Mononuclear cell (primary cell): Measurements from ENCODE around the gene TRPM2. TPM values are rescaled to one million over a fixed set of nuclear protein-coding genes. Genes with fewer than 3 reads are reported as not detected.

Source experiments
- H3K27me3 ChIP-seq: 2 replicates; pipeline ENCODE4 v1.6.0; 2011; ENCODE audit warnings: low read length, control low read depth; ENCODE audit not compliant: insufficient read depth
- H3K4me1 ChIP-seq: 2 replicates; pipeline ENCODE4 v1.5.1; 2011; ENCODE audit warnings: mild to moderate bottlenecking, low read length, control low read depth; ENCODE audit not compliant: insufficient read depth
- H3K4me3 ChIP-seq: 2 replicates; pipeline ENCODE4 v1.5.1; 2011; ENCODE audit warnings: mild to moderate bottlenecking, low read length, moderate library complexity
- H3K9me3 ChIP-seq: 2 replicates; pipeline ENCODE4 v1.5.1; 2011; ENCODE audit warnings: low read depth, mild to moderate bottlenecking, control low read depth, low read length
- total RNA-seq: library from RNA; depleted of rRNA; stranded (reverse); fragments of >200 nt; gene quantifications from one replicate; pipeline ENCODE4 v1.2.3, GENCODE V29; 2012

Gene TRPM2
- total RNA-seq, 1 donor, result 2.2 TPM

DNA sequence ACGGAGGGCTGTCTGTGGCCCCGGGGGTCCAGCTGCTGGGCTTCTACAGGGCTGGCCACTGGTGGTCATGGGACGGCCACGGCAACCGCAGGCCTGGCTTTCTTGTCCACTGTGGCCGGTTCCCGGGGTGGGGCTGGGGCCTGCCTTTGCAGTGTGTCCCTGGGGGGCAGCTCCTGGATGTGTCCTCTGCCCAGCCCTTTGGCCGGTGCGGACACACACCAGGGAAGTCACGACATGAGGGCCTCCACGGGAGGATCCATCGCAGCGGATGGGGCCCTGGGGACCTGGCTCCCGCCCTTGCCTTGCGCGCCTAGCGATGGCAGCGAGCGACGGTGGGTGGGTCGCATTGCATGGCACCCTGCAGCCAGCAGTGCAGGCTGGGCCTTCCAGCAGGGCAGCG is 35.5 kb upstream of the TRPM2 start:
- Histone ChIP-seq H3K4me1 (no peaks in the 10 kb centered on the region), H3K27me3 (no peaks in the 10 kb centered on the region), H3K9me3 (no peaks in the 10 kb centered on the region), H3K4me3 (no peak overlapping the region)

DNA sequence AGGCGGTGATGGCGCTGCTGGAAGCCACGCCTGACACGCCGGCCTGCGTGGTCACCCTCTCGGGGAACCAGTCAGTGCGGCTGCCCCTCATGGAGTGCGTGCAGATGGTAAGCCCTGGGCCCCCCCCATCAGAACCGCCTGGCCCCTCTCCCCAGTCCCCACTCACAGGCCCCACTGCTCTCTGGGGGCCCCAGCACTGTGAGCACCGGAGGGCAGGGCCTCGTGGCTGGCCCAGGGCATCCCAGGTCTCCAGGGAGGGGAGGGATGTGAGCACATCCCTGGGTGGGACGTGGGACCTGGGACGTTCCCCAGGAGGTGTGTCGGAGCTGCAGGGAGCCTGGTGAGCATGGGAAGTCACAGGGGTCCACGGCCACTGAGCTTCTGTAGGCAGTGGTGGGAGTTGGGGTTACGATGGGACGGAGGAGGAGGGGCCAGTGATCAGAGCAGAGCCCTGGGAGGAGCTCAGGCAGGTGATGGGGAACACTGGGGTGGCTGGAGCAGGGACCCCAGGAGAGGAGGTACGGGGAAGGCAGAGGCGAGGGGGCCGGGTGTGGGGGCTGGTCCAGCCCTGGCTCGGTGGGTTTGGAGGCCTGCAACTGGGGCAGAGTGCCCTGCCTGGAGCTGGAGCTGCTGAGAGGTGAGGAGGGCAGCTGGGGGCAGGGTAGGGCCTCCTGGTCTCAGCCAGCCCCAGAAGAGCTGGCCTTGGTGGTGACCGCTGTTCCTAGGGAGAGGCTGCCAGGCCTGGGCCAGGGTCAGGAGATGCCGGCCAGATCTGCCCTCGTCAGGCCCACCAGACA is 34.7 kb upstream of the TRPM2 start:
- Histone ChIP-seq H3K4me3 (no peak overlapping the region), H3K27me3 (no peaks in the 10 kb centered on the region), H3K9me3 (no peaks in the 10 kb centered on the region), H3K4me1 (no peaks in the 10 kb centered on the region)

DNA sequence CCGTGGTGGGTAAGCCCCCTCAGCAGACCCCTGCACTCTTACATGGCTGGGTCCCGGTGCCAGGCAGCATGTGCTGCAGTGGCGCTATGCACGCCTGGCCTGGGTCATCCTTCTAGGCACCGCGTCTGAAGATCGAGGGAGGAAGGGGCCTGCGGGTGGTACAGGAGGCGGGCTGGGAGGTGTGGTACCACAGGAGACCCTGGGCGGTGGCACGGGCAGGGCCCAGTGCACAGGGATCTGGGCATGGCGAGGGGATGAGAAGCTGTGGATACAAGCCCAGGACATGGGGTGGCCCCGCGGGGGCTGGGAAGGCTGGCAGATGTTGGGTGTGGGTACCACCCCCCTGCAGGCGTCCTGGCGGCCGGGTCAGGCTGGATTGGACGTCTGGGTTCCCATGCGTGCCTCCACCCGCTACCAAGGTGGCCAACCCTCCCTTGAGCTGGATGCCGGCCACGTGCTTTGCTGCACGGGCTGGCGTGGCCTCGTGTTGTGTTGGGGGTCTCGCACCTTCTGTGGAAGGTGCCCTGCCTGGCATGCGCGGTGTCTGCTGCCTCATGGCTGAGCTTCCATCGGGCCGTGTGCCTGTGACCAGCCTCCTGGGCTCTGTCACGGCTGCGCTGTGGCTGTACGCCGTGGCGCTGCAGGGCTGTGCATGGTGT is 33.9 kb upstream of the TRPM2 start:
- H3K27me3 ChIP-seq, result no peaks in the 10 kb centered on the region
- no peak overlapping the region for H3K4me3 ChIP-seq
- no peaks in the 10 kb centered on the region for H3K9me3 ChIP-seq

DNA sequence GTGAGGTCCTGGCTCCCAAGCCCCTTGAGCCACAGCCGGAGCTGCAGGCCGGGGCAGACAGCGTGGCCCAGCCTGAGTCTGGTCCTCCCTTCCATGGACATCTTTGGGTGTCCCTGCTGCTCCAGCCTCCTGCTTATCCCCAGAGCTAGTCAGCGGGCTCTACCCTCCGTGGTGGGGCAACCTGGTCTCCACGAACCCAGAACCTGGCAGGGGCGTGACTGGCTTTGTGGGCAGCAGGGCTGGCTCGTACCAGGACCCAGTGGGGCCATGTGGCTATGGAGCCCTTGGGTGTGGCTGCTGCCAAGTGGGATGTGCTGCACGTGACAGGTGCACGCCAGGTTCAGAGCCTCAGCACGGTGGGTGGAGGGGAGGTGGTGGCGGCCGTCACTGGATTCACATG is 32.6 kb upstream of the TRPM2 start:
- H3K4me3 ChIP-seq, result no peak overlapping the region

More for the DNA sequence above, 33.9 kb upstream of the TRPM2 start:
- H3K4me1 ChIP-seq, result no peaks in the 10 kb centered on the region

DNA sequence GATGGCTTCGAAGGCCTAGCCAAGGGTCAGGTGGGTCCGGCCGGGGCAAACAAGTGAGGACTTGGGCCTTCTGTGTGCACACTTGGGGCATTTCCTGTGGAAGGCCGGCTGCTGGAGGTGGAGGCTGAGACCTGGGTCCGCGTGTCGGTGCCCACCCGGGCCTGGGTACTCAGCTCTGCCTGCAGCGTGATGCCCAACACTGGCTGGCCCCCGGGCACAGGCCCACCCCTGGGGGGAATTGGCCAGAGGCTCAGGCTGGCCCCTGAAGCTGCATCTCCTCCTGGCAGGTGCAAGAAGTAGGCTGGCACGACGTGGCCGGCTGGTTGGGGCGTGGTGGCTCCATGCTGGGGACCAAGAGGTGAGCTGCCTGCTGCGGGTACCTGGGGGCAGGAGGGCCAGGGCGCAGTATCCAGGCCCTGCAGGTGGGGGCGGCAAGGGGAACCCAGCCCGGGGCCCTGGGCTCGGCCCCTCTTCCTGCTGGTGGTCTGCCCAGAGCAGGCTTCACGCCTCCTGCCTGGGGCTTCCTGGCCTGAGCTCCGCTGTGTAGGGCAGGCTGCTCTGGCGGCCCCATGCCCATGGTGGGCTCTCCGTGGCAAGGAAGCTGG is 31.5 kb upstream of the TRPM2 start:
- Histone ChIP-seq H3K4me1 (no peaks in the 10 kb centered on the region), H3K4me3 (no peak overlapping the region), H3K27me3 (no peaks in the 10 kb centered on the region), H3K9me3 (no peaks in the 10 kb centered on the region)

More for the DNA sequence above, 32.6 kb upstream of the TRPM2 start:
- Histone ChIP-seq H3K27me3 (no peaks in the 10 kb centered on the region), H3K9me3 (no peaks in the 10 kb centered on the region), H3K4me1 (no peaks in the 10 kb centered on the region)

DNA sequence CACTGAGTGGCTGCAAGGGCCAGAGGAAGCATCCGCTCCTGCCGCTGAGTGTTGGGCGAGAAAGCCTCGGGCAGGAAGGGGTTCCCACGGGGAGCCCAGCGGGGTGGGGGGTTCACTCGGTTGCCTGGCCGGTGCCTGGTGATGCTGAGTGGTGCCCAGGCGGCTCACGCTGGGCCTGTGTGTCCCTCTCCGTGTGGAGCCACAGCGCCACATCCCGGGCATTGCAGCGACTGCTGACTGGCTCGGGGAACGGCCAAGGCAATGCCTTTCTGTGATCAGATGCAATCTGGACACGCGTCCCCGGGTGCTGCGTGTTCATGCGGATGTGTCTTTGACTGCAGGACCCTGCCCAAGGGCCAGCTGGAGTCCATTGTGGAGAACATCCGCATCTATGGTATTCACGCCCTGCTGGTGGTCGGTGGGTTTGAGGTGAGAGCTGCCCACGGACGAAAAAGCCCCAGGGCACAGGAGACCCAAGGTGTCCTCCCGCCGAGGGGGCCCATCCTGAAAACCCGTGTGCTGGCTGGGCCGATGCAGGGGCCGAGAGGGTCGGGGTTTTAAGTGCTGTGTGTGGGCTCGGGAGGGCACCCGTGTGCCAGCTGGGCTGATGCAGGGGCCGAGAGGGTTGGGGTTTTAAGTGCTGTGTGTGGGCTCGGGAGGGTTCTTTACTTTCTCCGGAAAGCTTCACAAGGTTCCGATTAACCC is 30.6 kb upstream of the TRPM2 start:
- no peak overlapping the region for H3K4me3 ChIP-seq
- H3K4me1 ChIP-seq, result no peaks in the 10 kb centered on the region
- H3K9me3 ChIP-seq, result no peaks in the 10 kb centered on the region

DNA sequence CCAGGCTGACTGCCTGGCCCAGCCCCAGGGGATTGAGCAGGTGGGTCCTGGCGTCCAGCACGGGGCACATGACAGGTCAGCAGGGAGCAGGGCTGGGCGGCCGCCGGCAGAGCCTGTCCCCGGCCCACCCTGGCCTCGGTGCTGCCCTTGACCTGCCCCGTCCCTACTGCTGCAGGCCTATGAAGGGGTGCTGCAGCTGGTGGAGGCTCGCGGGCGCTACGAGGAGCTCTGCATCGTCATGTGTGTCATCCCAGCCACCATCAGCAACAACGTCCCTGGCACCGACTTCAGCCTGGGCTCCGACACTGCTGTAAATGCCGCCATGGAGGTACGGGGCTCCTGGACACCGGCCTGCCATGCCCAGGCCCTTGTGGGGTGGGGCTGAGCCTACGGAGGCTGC is 29.8 kb upstream of the TRPM2 start:
- H3K27me3 ChIP-seq, result no peaks in the 10 kb centered on the region
- no peaks in the 10 kb centered on the region for H3K9me3 ChIP-seq
- H3K4me3 ChIP-seq, result no peak overlapping the region
- H3K4me1 ChIP-seq, result no peaks in the 10 kb centered on the region

More for the DNA sequence above, 30.6 kb upstream of the TRPM2 start:
- H3K27me3 ChIP-seq, result no peaks in the 10 kb centered on the region

DNA sequence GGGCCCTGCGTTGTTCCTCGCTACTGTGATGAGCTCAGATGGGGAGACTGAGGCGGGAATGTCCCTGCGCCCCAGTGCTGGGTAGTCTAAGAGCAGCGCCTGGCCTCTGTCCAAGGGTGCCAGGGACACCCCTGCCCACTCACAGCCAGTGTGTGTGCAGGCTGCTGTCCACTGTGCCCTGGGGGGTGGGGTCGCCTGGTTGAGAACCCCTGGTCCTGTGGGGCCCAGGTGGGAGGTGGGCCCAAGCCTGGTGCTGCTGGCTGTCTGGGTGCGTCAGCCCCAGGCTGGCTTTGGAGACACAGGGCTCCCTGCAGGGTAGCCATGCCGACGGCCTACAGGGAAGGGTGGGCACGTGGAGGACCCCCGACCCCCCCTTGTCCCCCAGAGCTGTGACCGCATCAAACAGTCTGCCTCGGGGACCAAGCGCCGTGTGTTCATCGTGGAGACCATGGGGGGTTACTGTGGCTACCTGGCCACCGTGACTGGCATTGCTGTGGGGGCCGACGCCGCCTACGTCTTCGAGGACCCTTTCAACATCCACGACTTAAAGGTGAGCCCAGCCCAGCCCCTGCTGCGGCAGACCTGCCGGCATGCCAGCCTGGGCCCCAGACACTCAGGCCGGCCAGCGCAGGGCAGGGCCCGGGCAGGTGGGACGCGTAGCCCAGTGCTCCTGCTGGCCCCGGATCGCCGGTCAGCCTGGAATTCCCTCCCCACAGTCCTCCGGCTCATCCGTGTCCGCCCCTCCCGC is 29.1 kb upstream of the TRPM2 start:
- Histone ChIP-seq H3K27me3 (no peaks in the 10 kb centered on the region), H3K4me1 (no peaks in the 10 kb centered on the region), H3K4me3 (no peak overlapping the region), H3K9me3 (no peaks in the 10 kb centered on the region)

DNA sequence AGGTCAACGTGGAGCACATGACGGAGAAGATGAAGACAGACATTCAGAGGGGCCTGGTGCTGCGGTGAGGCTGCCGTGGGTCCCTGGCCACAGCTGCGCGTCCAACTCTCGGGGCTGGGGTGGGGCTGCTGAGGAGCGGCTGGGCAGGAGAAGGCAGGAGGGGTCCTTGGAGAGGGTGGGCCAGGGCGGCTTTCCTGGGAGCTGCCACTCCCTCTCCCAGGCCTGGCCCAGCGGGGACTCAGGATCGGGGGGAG is 28.6 kb upstream of the TRPM2 start:
- Histone ChIP-seq H3K4me1 (no peaks in the 10 kb centered on the region), H3K4me3 (no peak overlapping the region), H3K27me3 (no peaks in the 10 kb centered on the region), H3K9me3 (no peaks in the 10 kb centered on the region)

DNA sequence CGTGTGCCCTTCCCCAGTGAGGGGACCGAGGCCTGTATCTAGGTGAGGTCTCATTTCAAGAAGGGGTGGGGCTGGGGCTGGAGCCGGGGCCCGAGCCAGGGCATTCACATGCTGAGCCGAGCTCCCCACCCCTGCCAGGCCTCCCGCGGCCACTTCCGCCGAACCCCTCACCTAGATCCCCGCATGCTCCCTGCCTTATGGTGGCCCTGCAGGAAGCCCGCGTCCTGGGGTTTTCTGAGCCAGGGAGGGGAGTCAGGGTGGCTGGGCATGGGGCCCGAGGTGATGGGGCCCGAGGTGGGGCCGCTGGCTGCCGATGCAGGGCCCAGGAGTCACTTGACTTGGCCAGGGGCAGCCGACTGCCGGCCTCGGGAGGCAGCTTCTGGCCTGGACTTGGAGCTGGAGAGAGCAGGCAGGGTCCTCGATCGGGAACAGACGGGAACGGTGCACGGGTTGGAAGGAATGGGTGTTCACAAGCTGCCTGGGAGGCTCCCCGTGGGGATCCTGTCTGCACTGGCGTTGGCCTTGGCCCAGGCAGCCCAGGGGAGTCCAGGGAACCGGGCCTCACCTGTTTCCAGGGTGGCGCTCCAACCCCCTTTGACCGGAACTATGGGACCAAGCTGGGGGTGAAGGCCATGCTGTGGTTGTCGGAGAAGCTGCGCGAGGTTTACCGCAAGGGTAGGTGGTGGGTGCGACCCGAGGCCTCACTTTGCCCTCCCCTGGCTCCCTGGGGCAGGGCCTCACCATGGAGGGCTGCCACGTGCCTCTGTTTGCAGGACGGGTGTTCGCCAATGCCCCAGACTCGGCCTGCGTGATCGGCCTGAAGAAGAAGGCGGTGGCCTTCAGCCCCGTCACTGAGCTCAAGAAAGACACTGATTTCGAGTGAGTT is 27.8 kb upstream of the TRPM2 start:
- no peaks in the 10 kb centered on the region for H3K9me3 ChIP-seq
- no peaks in the 10 kb centered on the region for H3K4me1 ChIP-seq
- H3K27me3 ChIP-seq, result no peaks in the 10 kb centered on the region
- no peak overlapping the region for H3K4me3 ChIP-seq

DNA sequence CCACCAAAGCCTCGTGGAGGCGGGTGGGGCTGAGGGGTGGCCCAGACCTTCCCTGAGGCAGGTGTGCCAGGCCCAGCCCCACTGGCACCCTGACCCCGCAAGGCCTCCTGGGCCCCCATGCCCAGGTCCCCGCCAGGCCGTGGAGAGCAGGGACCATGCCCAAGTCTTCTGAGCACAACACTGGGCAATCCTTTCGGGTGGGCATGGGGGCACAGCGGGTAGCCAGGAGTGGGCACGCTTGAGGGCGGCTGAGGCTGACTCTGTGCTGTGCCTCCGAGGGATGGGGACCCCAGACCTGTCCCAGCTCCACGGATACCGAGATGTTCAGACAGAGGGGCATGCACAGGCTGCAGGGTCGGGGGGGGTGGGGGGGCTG is 27.2 kb upstream of the TRPM2 start:
- Histone ChIP-seq H3K9me3 (no peaks in the 10 kb centered on the region), H3K27me3 (no peaks in the 10 kb centered on the region), H3K4me1 (no peaks in the 10 kb centered on the region), H3K4me3 (no peak overlapping the region)

DNA sequence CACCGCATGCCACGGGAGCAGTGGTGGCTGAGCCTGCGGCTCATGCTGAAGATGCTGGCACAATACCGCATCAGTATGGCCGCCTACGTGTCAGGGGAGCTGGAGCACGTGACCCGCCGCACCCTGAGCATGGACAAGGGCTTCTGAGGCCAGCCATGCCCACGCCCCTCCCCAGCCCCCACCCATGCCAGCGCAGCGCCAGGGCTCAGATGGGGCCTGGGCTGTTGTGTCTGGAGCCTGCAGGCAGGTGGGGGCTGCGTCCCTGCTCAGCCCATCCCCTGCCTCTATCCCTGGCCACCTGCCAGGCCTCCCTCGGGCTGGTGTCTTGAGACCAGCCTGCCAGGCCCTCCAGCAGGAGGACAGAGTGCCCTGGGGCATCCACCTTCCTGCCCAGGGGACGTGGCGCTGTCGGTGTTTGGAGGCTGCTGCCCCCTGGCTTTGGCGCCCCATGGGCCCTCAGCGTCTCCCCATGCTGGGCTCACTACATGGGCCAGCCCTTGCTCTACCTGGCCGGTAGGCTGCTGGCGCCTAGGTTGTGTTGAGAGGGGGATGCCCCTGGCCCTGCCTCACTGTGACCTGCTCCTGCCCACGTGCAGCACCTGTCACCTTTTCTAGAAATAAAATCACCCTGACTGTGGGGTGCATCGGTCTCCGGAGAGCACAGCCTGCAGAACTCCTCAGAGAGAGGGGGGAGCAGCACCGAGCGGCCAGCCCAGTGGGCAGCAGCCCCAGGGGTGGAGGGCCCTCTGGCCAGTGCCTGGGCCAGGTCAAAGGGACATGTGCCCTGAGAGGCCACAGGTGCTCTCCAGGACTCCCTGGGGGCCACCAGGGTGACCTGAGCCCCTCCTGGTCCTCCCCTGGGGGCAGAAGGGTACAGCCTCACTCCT is 26.5 kb upstream of the TRPM2 start:
- Histone ChIP-seq H3K27me3 (no peaks in the 10 kb centered on the region), H3K4me1 (no peaks in the 10 kb centered on the region), H3K9me3 (no peaks in the 10 kb centered on the region), H3K4me3 (no peak overlapping the region)

DNA sequence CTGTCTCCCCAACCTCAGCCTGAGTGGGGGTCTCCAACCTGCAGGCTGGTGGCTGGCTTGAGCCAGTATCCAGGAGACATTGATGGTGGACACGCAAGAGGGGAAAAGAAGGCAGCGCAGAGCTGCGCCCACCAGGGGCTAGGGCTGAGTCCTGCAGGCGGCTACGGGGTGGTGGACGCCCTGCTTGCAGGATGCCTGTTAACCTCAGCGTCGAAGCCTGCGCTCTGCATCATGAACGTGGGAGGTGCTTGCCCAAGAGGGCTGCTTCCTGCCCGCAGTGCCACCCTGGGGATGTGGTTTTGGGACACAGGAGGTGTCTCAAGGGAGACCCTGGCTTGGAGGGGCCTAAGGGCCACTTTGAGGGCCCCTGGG is 25.8 kb upstream of the TRPM2 start:
- no peaks in the 10 kb centered on the region for H3K9me3 ChIP-seq
- H3K4me3 ChIP-seq, result no peak overlapping the region
- no peaks in the 10 kb centered on the region for H3K27me3 ChIP-seq
- no peaks in the 10 kb centered on the region for H3K4me1 ChIP-seq
